Gastroesophageal sphincter (tissue), 4 donors: ENCODE data around the gene CHMP6. TPM values are rescaled to one million over a fixed set of nuclear protein-coding genes. Genes with fewer than 3 reads are reported as not detected.

Source experiments
- ATAC-seq: fragments of 150-250 bp; one replicate; pipeline ENCODE4 v1.9.1; 2016; ENCODE audit warnings: mild to moderate bottlenecking, moderate library complexity
- H3K27ac ChIP-seq, 4 donors: fragments of 200-600 bp; sonication (generic) in 3 of 4; 1 replicate in 3 of 4; 2 replicates in 1 of 4; pipeline ENCODE4 v1.5.1; 2016 to 2019
- H3K27me3 ChIP-seq: fragments of 200-600 bp; sonication (generic); one replicate; pipeline ENCODE4 v1.5.1; 2019
- H3K36me3 ChIP-seq, 2 donors: fragments of 200-600 bp; sonication (generic); one replicate each; pipeline ENCODE4 v1.5.1; 2019; ENCODE audit warnings: control low read depth in 1 of 2
- H3K4me1 ChIP-seq, 3 donors: fragments of 200-600 bp; sonication (generic); 1 replicate in 2 of 3; 2 replicates in 1 of 3; pipeline ENCODE4 v1.5.1; 2016 to 2019; ENCODE audit warnings: control low read depth in 2 of 3
- H3K4me3 ChIP-seq, 2 donors: fragments of 200-600 bp; sonication (generic); one replicate each; pipeline ENCODE4 v1.5.1; 2019; ENCODE audit warnings: mild to moderate bottlenecking in 1 of 2, moderate library complexity in 1 of 2
- H3K9me3 ChIP-seq, 3 donors: fragments of 200-600 bp; sonication (generic); one replicate each; pipeline ENCODE4 v1.5.1; 2017 to 2019; ENCODE audit warnings: control low read depth in 2 of 3
- EP300 ChIP-seq: sonication (generic); formaldehyde crosslinking; IDR thresholded peaks from one replicate; pipeline ENCODE4 v1.6.1; 2017; ENCODE audit warnings: antibody characterized with exemption, mild to moderate bottlenecking
- POLR2A ChIP-seq, 2 donors: fragments of 450-650 bp; IDR thresholded peaks; one replicate each; pipeline ENCODE4 v1.6.1; 2017; ENCODE audit warnings: antibody characterized with exemption in 2 of 2, mild to moderate bottlenecking in 2 of 2, moderate library complexity in 1 of 2
- POLR2AphosphoS5 ChIP-seq: sonication (generic); formaldehyde crosslinking; IDR thresholded peaks from one replicate; pipeline ENCODE4 v1.6.1; 2017; ENCODE audit warnings: antibody characterized with exemption
- WGBS, 2 donors: methylation state at CpG; one replicate each; pipeline ENCODE4 v1.1.5; 2018; ENCODE audit warnings: low coverage in 1 of 2; 5-methylcytosine and 5-hydroxymethylcytosine counted together
- total RNA-seq, 4 donors: library from RNA; depleted of rRNA; stranded (reverse); fragments of >200 nt; gene quantifications; one replicate each; pipeline ENCODE4 v1.1.0, GENCODE V29; 2016
- TF ChIP-seq, protein P1 (sequence below), 4 experiments: fragments of 200-600 bp in 2 of 4; fragments of 450-650 bp in 2 of 4; sonication (generic) in 1 of 4; IDR thresholded peaks; one replicate each; pipeline ENCODE4 v1.5.1; 2017 to 2019; ENCODE audit warnings: antibody characterized with exemption in 4 of 4, mild to moderate bottlenecking in 2 of 4, moderate library complexity in 2 of 4

CHMP6 gene
- total RNA-seq, 4 donors from 2014 or later = 17.6 to 26.0 (median 19.0) TPM

DNA sequence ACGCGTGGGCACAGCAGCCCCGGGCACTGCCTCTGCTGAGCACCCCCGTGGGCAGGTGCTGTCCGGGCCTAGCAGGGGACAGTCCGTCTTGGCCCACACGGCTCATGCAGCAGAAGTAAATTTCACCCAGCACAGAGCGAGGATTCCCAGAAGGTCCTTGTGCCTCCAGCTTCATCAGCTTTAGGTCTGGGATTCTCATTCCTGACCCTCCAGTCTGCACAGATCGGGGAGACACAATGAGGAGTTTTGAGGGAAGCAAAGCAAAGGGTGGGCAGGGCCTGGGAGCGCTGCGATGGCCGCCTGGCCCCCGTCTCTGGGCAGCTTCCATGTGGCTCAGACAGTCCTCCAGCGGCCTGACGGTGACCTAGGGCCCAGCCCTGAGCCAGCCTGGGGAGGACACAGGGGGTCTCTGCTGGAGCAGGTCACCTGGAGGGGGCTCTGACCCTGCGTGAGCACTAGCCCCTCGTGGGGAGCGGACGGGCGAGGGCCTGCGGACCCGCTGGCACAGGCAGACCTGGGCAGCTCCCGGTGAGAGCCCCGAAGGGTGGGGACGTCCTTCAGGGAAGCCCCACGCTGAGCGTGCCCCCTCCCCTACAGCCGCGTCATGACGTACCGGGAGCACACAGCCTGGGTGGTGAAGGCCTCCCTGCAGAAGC is 30.7 kb upstream of the CHMP6 start:
- no peaks in the 10 kb centered on the region for H3K9me3 ChIP-seq
- H3K4me3 ChIP-seq = no peak overlapping the region
- peak overlapping the region; percentile 67 to 99 (median 94) for H3K27ac ChIP-seq
- no peak for ATAC-seq
- H3K27me3 ChIP-seq = no peaks in the 10 kb centered on the region
- no CpG with 5 or more reads among the region's 31 CpGs for WGBS, 2 donors
- peaks cover 0 to 39% of the 10 kb centered on the region in 2 donors for H3K36me3 ChIP-seq
- H3K4me1 ChIP-seq = peaks cover 0 to 48% (median 27%) of the 10 kb centered on the region in 3 donors
- TF ChIP-seq POLR2A (IDR thresholded peaks at IDR 0.05) (no peak), POLR2AphosphoS5 (no peak), EP300 (no peak)
- TF ChIP-seq, protein P1, sequence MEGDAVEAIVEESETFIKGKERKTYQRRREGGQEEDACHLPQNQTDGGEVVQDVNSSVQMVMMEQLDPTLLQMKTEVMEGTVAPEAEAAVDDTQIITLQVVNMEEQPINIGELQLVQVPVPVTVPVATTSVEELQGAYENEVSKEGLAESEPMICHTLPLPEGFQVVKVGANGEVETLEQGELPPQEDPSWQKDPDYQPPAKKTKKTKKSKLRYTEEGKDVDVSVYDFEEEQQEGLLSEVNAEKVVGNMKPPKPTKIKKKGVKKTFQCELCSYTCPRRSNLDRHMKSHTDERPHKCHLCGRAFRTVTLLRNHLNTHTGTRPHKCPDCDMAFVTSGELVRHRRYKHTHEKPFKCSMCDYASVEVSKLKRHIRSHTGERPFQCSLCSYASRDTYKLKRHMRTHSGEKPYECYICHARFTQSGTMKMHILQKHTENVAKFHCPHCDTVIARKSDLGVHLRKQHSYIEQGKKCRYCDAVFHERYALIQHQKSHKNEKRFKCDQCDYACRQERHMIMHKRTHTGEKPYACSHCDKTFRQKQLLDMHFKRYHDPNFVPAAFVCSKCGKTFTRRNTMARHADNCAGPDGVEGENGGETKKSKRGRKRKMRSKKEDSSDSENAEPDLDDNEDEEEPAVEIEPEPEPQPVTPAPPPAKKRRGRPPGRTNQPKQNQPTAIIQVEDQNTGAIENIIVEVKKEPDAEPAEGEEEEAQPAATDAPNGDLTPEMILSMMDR (IDR thresholded peaks at IDR 0.05) = no peak

- TF ChIP-seq, protein P1 (IDR thresholded peaks at IDR 0.05) = peak in 2 of 4 experiments; percentile 9 to 24
- TF ChIP-seq EP300 (no peak), POLR2A (IDR thresholded peaks at IDR 0.05) (no peak), POLR2AphosphoS5 (peak; percentile 14)
- Histone ChIP-seq H3K27me3 (no peaks in the 10 kb centered on the region), H3K4me3 (no peak overlapping the region), H3K9me3 (no peaks in the 10 kb centered on the region), H3K4me1 (peaks cover 0 to 48% (median 27%) of the 10 kb centered on the region in 3 donors), H3K36me3 (peaks cover 0 to 41% of the 10 kb centered on the region in 2 donors), H3K27ac (peak overlapping the region; percentile 67 to 99 (median 94))
- ATAC-seq = no peak
- 67% methylated on average over 9 of the region's 21 CpGs; no CpG with 5 or more reads in 1 of the 2 donors for WGBS, 2 donors
Measured at GRCh38 chr17:80961541-80962330, 29.9 kb upstream of the CHMP6 start.

DNA sequence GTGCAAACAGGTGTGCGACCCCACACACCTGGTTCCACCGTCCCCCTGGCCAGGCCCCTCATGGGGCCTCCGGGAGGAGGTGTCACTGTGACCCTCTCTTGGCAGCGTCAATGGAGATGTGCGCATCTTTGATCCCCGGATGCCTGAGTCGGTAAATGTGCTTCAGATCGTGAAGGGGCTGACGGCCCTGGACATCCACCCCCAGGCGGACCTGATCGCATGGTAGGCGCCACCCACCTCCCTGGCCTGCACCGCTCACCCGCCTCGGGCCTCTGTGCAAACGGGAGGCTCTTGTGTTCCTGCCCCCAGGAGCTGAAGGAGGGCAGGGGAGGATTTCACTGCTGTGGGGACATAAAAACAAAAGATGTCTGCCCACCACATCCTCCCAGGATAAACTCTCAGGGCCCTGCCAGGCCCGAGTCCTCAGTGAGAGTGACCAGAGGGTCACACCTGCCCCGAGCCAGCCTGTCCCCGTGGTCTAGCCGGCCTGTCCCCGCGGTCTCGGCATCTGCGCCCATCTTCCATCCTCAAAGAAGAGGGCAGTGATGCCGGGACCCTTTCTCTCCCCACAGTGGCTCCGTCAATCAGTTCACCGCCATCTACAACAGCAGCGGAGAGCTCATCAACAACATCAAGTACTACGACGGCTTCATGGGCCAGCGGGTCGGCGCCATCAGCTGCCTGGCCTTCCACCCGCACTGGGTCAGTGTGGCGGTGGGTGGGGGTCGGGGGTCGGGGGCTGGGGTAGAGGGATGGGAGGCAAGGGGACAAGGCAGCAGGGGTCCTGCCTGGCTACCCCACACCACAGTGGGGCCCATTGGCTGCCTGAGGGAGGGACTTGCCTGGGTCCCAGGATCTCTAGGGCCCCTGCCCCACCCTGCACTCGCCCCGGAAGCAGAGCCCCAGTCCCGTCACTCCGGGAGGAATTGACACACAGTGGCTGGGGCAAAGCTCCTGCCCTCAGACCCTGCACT is 29.0 kb upstream of the CHMP6 start:
- Histone ChIP-seq H3K4me3 (no peak overlapping the region), H3K9me3 (no peaks in the 10 kb centered on the region), H3K4me1 (peaks cover 0 to 51% (median 27%) of the 10 kb centered on the region in 3 donors), H3K27ac (peak overlapping the region; percentile 67 to 99 (median 94)), H3K36me3 (peaks cover 0 to 41% of the 10 kb centered on the region in 2 donors), H3K27me3 (no peaks in the 10 kb centered on the region)
- no peak for ATAC-seq
- TF ChIP-seq POLR2AphosphoS5 (no peak), POLR2A (IDR thresholded peaks at IDR 0.05) (no peak), EP300 (no peak)
- TF ChIP-seq, protein P1 (IDR thresholded peaks at IDR 0.05) = no peak
- 80 to 82% methylated on average over 1 to 4 of the region's 41 CpGs for WGBS, 2 donors

- Histone ChIP-seq H3K4me1 (peaks cover under 1 to 58% (median 32%) of the 10 kb centered on the region in 3 donors), H3K27ac (peak overlapping the region in 2 of 4 donors; percentile 24 to 52), H3K27me3 (no peaks in the 10 kb centered on the region), H3K9me3 (no peaks in the 10 kb centered on the region), H3K4me3 (no peak overlapping the region), H3K36me3 (peaks cover 0 to 41% of the 10 kb centered on the region in 2 donors)
- ATAC-seq = no peak
- 95% methylated on average over 4 of the region's 49 CpGs; no CpG with 5 or more reads in 1 of the 2 donors for WGBS, 2 donors
- TF ChIP-seq, protein P1 (IDR thresholded peaks at IDR 0.05) = no peak
- TF ChIP-seq EP300 (no peak), POLR2A (IDR thresholded peaks at IDR 0.05) (no peak), POLR2AphosphoS5 (no peak)
Measured at GRCh38 chr17:80963812-80964543, 27.7 kb upstream of the CHMP6 start.
